Muscle layer of colon (tissue), 2 donors: ENCODE results near the gene SV2C.

Source experiments
- H3K27ac ChIP-seq: one replicate; pipeline ENCODE4 v1.7.0; 2013; ENCODE audit warnings: low read depth, mild to moderate bottlenecking, low read length, moderate library complexity
- H3K27me3 ChIP-seq, 2 donors: one replicate each; pipeline ENCODE4 v1.7.0; 2013; ENCODE audit warnings: low read length in 2 of 2, mild to moderate bottlenecking in 2 of 2; ENCODE audit not compliant: insufficient read depth in 2 of 2, control insufficient read depth in 1 of 2
- H3K36me3 ChIP-seq: one replicate; pipeline ENCODE4 v1.7.0; 2013; ENCODE audit warnings: mild to moderate bottlenecking, low read length; ENCODE audit not compliant: insufficient read depth
- H3K4me1 ChIP-seq: one replicate; pipeline ENCODE4 v1.7.0; 2013; ENCODE audit warnings: mild to moderate bottlenecking, low read length; ENCODE audit not compliant: insufficient read depth
- H3K4me3 ChIP-seq, 2 donors: one replicate each; pipeline ENCODE4 v1.7.0; 2013; ENCODE audit warnings: low read length in 2 of 2, low read depth in 1 of 2, mild to moderate bottlenecking in 1 of 2, moderate library complexity in 1 of 2
- H3K9ac ChIP-seq: one replicate; pipeline ENCODE4 v1.7.0; 2013; ENCODE audit warnings: low read length
- H3K9me3 ChIP-seq: one replicate; pipeline ENCODE4 v1.7.0; 2013; ENCODE audit warnings: mild to moderate bottlenecking, low read length
- donor health status: abdominal sarcoma.
- donor health status: Adenocarcinoma of cecum.

The SV2C gene

DNA sequence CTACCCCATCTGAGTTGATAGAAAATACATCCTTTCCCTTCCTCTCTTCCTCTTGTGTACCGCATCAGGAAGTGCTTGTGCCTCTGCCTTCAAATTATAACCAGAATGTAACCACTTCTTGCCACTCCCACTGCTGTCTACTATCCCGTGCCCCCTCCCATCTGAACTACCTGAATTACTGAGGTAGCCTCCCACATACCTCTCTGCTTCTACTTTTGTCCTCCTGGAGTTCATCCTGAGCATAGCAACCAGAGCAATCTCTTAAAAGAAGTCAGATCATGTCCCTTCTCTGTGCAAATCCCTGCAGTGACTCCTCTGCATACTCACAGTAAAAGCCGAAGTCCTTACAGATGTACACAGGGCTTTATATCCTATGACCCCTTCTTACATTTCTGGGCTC lies 23.0 kb downstream of the SV2C start:
- H3K36me3 ChIP-seq: no peaks in the 10 kb centered on the region
- H3K4me3 ChIP-seq: no peak overlapping the region
- no peaks in the 10 kb centered on the region for H3K27me3 ChIP-seq
- no peak overlapping the region for H3K9ac ChIP-seq
- no peaks in the 10 kb centered on the region for H3K9me3 ChIP-seq
- no peak overlapping the region for H3K27ac ChIP-seq
- H3K4me1 ChIP-seq: no peaks in the 10 kb centered on the region

GRCh38 chr5:76111477-76112174 lies 28.4 kb downstream of the SV2C start:
- no peak overlapping the region for H3K27ac ChIP-seq
- no peaks in the 10 kb centered on the region for H3K4me1 ChIP-seq
- no peak overlapping the region for H3K4me3 ChIP-seq
- no peaks in the 10 kb centered on the region for H3K36me3 ChIP-seq
- no peak overlapping the region for H3K9ac ChIP-seq
- H3K9me3 ChIP-seq: no peaks in the 10 kb centered on the region
- H3K27me3 ChIP-seq: no peaks in the 10 kb centered on the region

DNA sequence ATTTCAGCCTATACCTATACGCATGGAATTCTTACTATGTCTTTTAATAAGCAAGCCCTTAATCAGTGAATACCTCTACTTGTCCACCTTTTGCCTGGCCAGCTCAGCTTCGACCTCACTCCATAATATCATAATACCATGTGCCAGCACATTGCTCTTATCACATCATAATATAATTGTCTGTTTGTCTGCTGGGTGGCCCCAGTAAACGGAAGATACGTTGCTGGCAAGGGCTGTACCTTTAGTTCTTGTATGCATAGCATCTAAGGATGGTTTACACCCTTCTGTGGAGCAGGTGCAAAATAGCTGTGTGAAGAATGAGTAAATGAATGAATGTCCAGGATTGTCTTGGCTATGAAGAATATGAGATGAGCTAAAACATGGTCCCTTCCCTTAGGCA lies 29.9 kb downstream of the SV2C start:
- Histone ChIP-seq H3K27me3 (no peaks in the 10 kb centered on the region), H3K9me3 (no peaks in the 10 kb centered on the region), H3K4me3 (no peak overlapping the region), H3K27ac (no peak overlapping the region), H3K9ac (no peak overlapping the region), H3K36me3 (no peaks in the 10 kb centered on the region), H3K4me1 (no peaks in the 10 kb centered on the region)

GRCh38 chr5:76114179-76114851 lies 31.1 kb downstream of the SV2C start:
- H3K9me3 ChIP-seq: no peaks in the 10 kb centered on the region
- H3K4me3 ChIP-seq: no peak overlapping the region
- H3K27me3 ChIP-seq: no peaks in the 10 kb centered on the region
- no peaks in the 10 kb centered on the region for H3K36me3 ChIP-seq
- no peak overlapping the region for H3K9ac ChIP-seq
- no peaks in the 10 kb centered on the region for H3K4me1 ChIP-seq
- H3K27ac ChIP-seq: no peak overlapping the region

DNA sequence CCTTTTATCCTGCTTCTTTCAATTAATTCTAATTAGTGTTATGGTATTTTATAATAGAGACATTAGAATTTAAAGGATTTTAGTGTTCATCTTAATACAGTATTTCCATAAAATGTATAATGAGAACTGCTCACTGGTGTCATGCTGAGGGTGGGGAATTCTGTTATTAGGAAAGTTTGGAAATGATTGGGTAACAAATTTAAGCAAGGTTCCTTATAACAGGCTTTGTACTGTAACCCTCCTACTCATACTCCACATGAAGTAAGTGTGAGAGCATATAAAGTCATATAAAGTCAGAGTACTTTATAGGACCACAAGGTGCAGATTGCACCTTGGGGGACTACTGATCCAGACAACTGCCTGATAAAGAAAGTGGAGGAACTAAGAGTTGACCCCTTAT lies 42.2 kb downstream of the SV2C start:
- no peaks in the 10 kb centered on the region for H3K9me3 ChIP-seq
- H3K27ac ChIP-seq: no peak overlapping the region
- H3K27me3 ChIP-seq: no peaks in the 10 kb centered on the region
- no peak overlapping the region for H3K4me3 ChIP-seq
- no peaks in the 10 kb centered on the region for H3K36me3 ChIP-seq
- no peak overlapping the region for H3K9ac ChIP-seq
- H3K4me1 ChIP-seq: no peaks in the 10 kb centered on the region

DNA sequence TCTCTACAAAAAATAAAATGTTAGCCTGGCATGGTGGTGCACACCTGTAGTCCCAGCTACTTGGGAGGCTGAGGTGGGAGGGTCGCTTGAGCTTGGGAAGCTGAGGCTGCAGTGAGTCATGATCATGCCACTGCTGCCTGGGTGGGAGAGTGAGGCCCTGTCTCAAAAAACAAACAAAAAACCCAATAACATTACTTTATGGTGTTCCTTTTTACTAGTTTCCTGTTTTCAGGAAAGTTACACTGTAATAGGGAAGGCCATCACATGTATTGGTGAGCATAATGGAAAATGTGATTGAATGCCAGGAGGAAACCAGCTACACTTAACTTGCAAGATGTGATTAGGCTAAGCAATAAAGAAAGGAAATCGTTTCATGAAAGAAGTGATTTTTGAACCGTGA lies 42.7 kb downstream of the SV2C start:
- Histone ChIP-seq H3K4me1 (no peaks in the 10 kb centered on the region), H3K27ac (no peak overlapping the region), H3K4me3 (no peak overlapping the region), H3K27me3 (no peaks in the 10 kb centered on the region), H3K36me3 (no peaks in the 10 kb centered on the region), H3K9me3 (no peaks in the 10 kb centered on the region), H3K9ac (no peak overlapping the region)

GRCh38 chr5:76134003-76134402 lies 50.8 kb downstream of the SV2C start:
- Histone ChIP-seq H3K4me3 (no peak overlapping the region), H3K4me1 (no peaks in the 10 kb centered on the region), H3K36me3 (no peaks in the 10 kb centered on the region), H3K27me3 (no peaks in the 10 kb centered on the region), H3K9ac (no peak overlapping the region), H3K9me3 (no peaks in the 10 kb centered on the region), H3K27ac (no peak overlapping the region)

GRCh38 chr5:76134646-76135045 lies 51.5 kb downstream of the SV2C start:
- no peaks in the 10 kb centered on the region for H3K36me3 ChIP-seq
- H3K4me3 ChIP-seq: no peak overlapping the region
- no peak overlapping the region for H3K27ac ChIP-seq
- no peak overlapping the region for H3K9ac ChIP-seq
- no peaks in the 10 kb centered on the region for H3K4me1 ChIP-seq
- H3K27me3 ChIP-seq: no peaks in the 10 kb centered on the region
- H3K9me3 ChIP-seq: no peaks in the 10 kb centered on the region

DNA sequence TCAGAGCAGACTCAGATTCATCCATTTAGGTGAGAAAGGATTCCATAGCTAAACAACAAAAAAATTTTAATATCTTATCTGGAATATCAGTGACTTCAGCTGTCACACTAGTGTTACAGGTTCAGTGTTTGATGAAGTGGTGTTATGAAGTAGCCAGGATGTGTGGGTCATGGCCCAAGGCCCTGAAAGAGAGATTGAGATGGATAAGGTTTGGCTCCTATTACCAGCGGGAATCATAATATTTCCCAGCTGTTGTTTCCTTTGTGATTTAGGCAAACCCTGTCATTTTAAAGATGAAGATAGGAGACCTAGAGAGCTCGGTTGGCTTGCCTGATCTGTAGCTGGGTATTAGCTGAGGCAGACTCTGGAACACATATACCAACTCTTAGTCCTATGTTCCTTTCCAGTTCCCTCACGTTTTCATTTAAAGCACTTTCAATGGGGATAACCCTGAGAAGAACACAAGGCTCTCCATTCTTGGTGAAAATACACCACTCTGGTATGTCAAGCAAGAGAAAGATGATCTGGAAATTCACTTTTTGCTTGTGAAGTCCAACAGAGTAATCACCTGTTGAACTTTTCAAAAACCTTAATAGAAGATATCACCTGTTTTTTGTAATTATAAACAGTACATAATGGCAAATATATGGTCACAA lies 54.8 kb downstream of the SV2C start:
- H3K9me3 ChIP-seq: no peaks in the 10 kb centered on the region

GRCh38 chr5:76143884-76144283 lies 60.7 kb downstream of the SV2C start:
- H3K36me3 ChIP-seq: no peaks in the 10 kb centered on the region
- H3K9ac ChIP-seq: no peak overlapping the region
- H3K4me3 ChIP-seq: no peak overlapping the region
- H3K4me1 ChIP-seq: no peaks in the 10 kb centered on the region
- no peak overlapping the region for H3K27ac ChIP-seq
- H3K9me3 ChIP-seq: no peaks in the 10 kb centered on the region
- H3K27me3 ChIP-seq: no peaks in the 10 kb centered on the region

More for the DNA sequence above, 54.8 kb downstream of the SV2C start:
- Histone ChIP-seq H3K4me3 (no peak overlapping the region), H3K9ac (no peak overlapping the region), H3K4me1 (no peaks in the 10 kb centered on the region), H3K36me3 (no peaks in the 10 kb centered on the region), H3K27ac (no peak overlapping the region), H3K27me3 (no peaks in the 10 kb centered on the region)

- no peaks in the 10 kb centered on the region for H3K27me3 ChIP-seq
- no peak overlapping the region for H3K4me3 ChIP-seq
- H3K9me3 ChIP-seq: no peaks in the 10 kb centered on the region
- no peak overlapping the region for H3K9ac ChIP-seq
- H3K36me3 ChIP-seq: no peaks in the 10 kb centered on the region
- H3K27ac ChIP-seq: no peak overlapping the region
- H3K4me1 ChIP-seq: no peaks in the 10 kb centered on the region
These were observed 61.5 kb downstream of the SV2C start for GRCh38 chr5:76144513-76145274.
